Measurements from ENCODE around the gene NTN1.
"Not testable (repeated sequence)": the region's sequence is repeated elsewhere in the genome, so short reads cannot be mapped to it uniquely, and the experiment has no call there.

Gene NTN1

GRCh38 chr17:9086577-9086976 lies 65.3 kb downstream of the NTN1 start:
- DNase-seq (ENCODE audit: low spot score), result no peak
- no peak overlapping the region for H3K27ac ChIP-seq
- no peak overlapping the region for H3K4me3 ChIP-seq
- TF ChIP-seq CTCF (IDR thresholded peaks at IDR 0.05), result no peak

- H3K27ac ChIP-seq, result no peak overlapping the region
- DNase-seq (ENCODE audit: low spot score), result no peak
- no peak for TF ChIP-seq CTCF (IDR thresholded peaks at IDR 0.05)
- H3K4me3 ChIP-seq, result no peak overlapping the region
Observed at GRCh38 chr17:9087921-9088320, 66.6 kb downstream of the NTN1 start.

- no peak for DNase-seq (ENCODE audit: low spot score)
- TF ChIP-seq CTCF (IDR thresholded peaks at IDR 0.05), result no peak
- Histone ChIP-seq H3K4me3 (peak overlapping the region; percentile 50), H3K27ac (peak overlapping the region; percentile 53 to 83)
Observed at GRCh38 chr17:9090641-9091096, 69.4 kb downstream of the NTN1 start.

- DNase-seq (ENCODE audit: low spot score), result no peak
- no peak overlapping the region for H3K27ac ChIP-seq
- TF ChIP-seq CTCF (IDR thresholded peaks at IDR 0.05), result no peak
- no peak overlapping the region for H3K4me3 ChIP-seq
Observed at GRCh38 chr17:9094193-9094592, 72.9 kb downstream of the NTN1 start.

GRCh38 chr17:9095390-9095789 lies 74.1 kb downstream of the NTN1 start:
- no peak for TF ChIP-seq CTCF (IDR thresholded peaks at IDR 0.05)
- Histone ChIP-seq H3K27ac (no peak overlapping the region), H3K4me3 (no peak overlapping the region)
- DNase-seq (ENCODE audit: low spot score), result no peak

GRCh38 chr17:9098242-9098825 lies 77.0 kb downstream of the NTN1 start:
- H3K4me3 ChIP-seq, result no peak overlapping the region
- no peak for TF ChIP-seq CTCF (IDR thresholded peaks at IDR 0.05)

GRCh38 chr17:9101356-9101755 lies 80.0 kb downstream of the NTN1 start:
- H3K4me3 ChIP-seq, result no peak overlapping the region
- H3K27ac ChIP-seq, result no peak overlapping the region
- no peak for TF ChIP-seq CTCF (IDR thresholded peaks at IDR 0.05)
- DNase-seq (ENCODE audit: low spot score), result no peak

More at GRCh38 chr17:9098242-9098825, 77.0 kb downstream of the NTN1 start:
- DNase-seq (ENCODE audit: low spot score), result no peak
- no peak overlapping the region for H3K27ac ChIP-seq

- not testable (repeated sequence) for H3K4me3 ChIP-seq; H3K27ac ChIP-seq; DNase-seq (ENCODE audit: low spot score)
Observed at GRCh38 chr17:9103193-9103592, 81.9 kb downstream of the NTN1 start.

Data from coronary artery (tissue), 2 donors.